ENCODE measurements around the gene DDX54.

Gene DDX54

GRCh38 chr12:113115455-113116126 is 69.7 kb downstream of the DDX54 start:
- DNase-seq = no peak

- no peak for DNase-seq
Observed at GRCh38 chr12:113114447-113115178, 70.7 kb downstream of the DDX54 start.

GRCh38 chr12:113113397-113113796 is 71.9 kb downstream of the DDX54 start:
- DNase-seq = no peak

GRCh38 chr12:113112043-113112899 is 73.0 kb downstream of the DDX54 start:
- no peak for DNase-seq

GRCh38 chr12:113111247-113111646 is 74.0 kb downstream of the DDX54 start:
- no peak for DNase-seq

GRCh38 chr12:113109872-113110599 is 75.2 kb downstream of the DDX54 start:
- no peak for DNase-seq

GRCh38 chr12:113109360-113109759 is 75.9 kb downstream of the DDX54 start:
- no peak for DNase-seq

GRCh38 chr12:113108308-113108707 is 77.0 kb downstream of the DDX54 start:
- no peak for DNase-seq

Data from cortex of kidney (tissue), 1 donor.